Activated CD4-positive, alpha-beta T cell treated with anti-CD3 and anti-CD28 coated beads, Interleukin-2, amount 50 U/mL, for 48 hours (primary cell): ENCODE data around the gene ATP6V0E1.

Source experiments
- DNase-seq, 2 experiments: peaks; one replicate each; pipeline ENCODE4 v3.0.0-alpha.2; 2020

The ATP6V0E1 gene

GRCh38 chr5:172957458-172957857 lies 26.1 kb upstream of the ATP6V0E1 start:
- DNase-seq: no peak

- DNase-seq: peak; percentile 65 to 73
Observed at GRCh38 chr5:172958331-172959046, 25.1 kb upstream of the ATP6V0E1 start.

GRCh38 chr5:172959824-172960799 lies 23.5 kb upstream of the ATP6V0E1 start:
- DNase-seq: no peak

DNA sequence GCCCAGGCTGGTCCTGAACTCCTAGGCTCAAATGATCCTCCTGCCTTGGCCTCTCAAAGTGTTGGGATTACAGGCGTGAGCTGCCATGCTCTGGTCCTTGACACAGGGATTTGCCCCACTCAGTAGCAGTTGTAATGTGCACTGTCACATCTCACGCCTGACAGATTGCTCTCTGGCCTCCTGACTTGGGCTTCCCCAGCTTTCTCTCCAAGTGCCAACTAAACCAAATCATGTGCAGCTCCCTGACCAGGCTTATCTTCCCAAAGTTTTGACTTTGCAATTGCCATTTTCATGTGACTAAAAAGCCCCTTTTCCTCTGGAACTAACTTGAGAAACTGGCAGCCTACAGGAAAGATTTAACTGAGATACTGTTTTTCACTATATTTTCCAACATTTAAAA lies 13.7 kb upstream of the ATP6V0E1 start:
- no peak for DNase-seq

GRCh38 chr5:172971482-172971881 lies 12.1 kb upstream of the ATP6V0E1 start:
- DNase-seq: no peak

GRCh38 chr5:172972552-172972951 lies 11.0 kb upstream of the ATP6V0E1 start:
- no peak for DNase-seq

- no peak for DNase-seq
Observed at GRCh38 chr5:172973127-172973916, 10.2 kb upstream of the ATP6V0E1 start.

- no peak for DNase-seq
Observed at GRCh38 chr5:172973931-172974330, 9.6 kb upstream of the ATP6V0E1 start.

DNA sequence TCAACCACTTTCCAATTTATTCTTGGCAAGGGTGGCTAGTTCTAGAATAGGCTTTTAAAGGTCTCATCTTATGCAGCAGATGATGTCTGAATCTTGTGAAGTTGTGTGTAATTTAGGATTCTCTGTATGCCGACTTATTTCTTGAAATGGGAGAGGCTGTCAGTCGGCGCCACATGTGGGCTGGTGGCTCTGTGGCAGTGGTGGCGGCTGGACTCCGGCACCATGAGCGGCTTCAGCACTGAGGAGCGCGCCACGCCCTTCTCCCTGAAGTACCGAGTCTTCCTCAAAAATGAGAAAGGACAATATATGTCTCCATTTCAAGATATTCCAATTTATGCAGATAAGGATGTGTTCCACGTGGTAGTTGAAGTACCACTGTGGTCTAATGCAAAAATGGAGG lies 8.3 kb upstream of the ATP6V0E1 start:
- DNase-seq: no peak

- no peak for DNase-seq
Observed at GRCh38 chr5:172979778-172980177, 3.8 kb upstream of the ATP6V0E1 start.

GRCh38 chr5:172981931-172982330 lies 1.6 kb upstream of the ATP6V0E1 start:
- no peak for DNase-seq

GRCh38 chr5:172984244-172984953 lies 828 bp downstream of the ATP6V0E1 start:
- peak; percentile 73 to 80 for DNase-seq

GRCh38 chr5:172985596-172985995 lies 2.0 kb downstream of the ATP6V0E1 start:
- DNase-seq: no peak

DNA sequence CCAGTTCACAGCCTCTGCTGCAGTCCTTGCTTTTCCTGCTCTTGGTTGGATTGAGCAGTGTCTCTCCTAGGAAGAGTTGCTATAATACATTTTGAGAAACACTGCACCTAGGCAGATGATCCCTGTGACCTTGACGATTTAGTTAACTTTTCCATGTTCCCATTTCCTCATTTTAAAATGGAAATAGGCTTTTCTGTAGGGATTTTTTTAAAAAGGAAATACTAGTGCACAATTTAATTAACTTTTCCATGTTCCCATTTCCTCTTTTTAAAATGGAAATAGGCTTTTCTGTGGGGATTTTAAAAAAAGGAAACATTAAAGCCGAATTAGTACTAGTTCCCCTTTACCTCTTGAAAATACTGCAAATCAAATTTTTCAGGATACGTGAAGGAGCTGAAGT lies 4.7 kb downstream of the ATP6V0E1 start:
- no peak for DNase-seq

GRCh38 chr5:172990776-172991175 lies 7.2 kb downstream of the ATP6V0E1 start:
- DNase-seq: no peak

- no peak for DNase-seq
Observed at GRCh38 chr5:172994405-172994804, 10.8 kb downstream of the ATP6V0E1 start.

DNA sequence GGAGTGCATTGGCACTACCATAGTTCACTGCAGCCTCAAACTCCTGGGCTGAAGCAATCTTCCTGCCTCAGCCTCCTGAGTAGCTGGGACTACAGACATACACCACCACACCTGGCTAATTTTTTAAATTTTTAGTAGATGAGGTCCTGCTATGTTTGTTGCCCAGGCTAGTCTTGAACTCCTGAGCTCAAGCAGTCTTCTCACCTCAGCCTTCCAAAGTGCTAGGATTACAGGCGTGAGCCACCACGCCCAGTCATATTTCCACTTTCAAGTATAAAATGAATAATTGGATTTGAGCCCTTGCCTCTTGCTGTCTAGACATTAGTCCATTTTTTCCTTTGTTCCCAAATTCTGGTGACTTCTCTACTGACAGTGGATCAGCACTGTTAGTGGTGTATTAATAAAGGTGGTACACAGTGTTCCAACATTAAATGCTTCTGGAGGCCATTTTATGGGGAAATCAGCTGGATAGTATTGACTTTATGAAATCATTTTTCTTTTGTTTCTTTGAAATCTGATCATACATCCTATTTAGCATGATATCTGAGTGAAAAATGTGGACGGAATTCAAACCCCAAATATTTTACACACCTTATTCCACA lies 15.9 kb downstream of the ATP6V0E1 start:
- DNase-seq: no peak

DNA sequence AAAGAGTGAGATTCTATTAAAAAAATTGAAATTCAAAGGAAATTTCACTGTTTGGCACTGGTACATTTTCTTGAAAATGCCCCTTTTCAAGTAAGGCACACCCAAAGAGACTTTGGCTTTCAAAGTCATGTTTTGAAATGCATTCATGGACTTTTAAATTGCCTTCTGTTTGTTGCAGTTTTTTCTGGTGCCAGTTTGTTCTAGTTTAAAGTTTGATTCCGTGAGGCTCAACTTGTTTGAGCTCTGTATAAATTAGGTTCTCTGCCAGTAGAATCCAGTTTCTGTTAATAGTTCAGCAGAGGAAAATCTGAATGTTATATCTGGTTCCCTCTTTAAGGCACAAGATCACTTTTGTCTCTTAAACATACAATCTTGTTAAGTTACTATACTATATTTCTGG lies 16.4 kb downstream of the ATP6V0E1 start:
- no peak for DNase-seq

DNA sequence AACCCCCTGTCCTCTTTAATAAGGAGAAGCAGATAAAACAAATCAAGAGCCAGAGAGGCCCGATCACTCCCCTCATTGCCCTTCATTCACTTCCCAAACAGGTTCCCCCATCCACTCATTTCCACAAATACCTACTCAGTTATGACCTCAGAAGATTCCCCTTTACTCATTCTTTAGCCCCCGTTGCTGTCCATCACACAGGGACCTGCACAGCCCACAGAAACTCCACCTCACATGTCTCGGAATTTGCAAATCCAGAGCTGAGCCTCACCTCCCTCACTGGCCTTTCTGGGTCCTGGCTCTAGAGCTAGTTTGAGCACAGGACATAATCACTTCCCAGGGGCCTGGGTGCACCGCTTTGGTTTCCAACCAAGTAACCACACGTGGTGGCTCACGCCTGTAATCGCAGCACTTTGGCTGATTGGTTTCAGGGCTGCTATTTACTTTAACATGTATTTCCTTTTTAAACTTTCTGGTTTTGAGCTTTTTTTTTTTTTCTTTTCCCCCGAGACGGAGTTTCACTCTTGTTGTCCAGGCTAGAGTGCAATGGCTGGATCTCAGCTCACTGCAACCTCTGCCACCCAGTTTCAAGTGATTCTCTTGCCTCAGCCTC lies 17.8 kb downstream of the ATP6V0E1 start:
- DNase-seq: peak; percentile 15 to 27

GRCh38 chr5:173003360-173003759 lies 19.8 kb downstream of the ATP6V0E1 start:
- no peak for DNase-seq

- no peak for DNase-seq
Observed at GRCh38 chr5:173004013-173004412, 20.4 kb downstream of the ATP6V0E1 start.

DNA sequence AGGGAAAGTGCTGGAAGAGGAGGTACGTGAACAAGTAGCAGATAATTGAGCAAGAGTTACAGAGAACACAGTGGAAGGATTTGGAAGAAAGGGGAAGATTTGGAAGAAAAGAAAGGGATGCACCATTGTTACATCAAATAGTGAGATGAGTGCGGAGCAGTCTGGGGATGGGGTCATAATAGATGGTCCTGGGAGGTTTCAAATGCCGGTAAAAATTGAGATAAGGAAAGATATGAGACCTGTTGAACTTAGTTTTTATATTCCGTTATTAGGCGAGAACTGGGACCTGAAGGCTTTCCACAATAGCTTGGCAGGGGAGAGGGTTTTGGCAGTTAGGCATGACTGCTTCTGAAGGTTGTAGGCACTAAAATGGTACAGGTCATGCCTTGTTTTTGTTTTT lies 20.9 kb downstream of the ATP6V0E1 start:
- no peak for DNase-seq
